ENCODE data around the gene MAP3K2. TPM values are rescaled to one million over a fixed set of nuclear protein-coding genes. Genes with fewer than 3 reads are reported as not detected.

The MAP3K2 gene, protein sequence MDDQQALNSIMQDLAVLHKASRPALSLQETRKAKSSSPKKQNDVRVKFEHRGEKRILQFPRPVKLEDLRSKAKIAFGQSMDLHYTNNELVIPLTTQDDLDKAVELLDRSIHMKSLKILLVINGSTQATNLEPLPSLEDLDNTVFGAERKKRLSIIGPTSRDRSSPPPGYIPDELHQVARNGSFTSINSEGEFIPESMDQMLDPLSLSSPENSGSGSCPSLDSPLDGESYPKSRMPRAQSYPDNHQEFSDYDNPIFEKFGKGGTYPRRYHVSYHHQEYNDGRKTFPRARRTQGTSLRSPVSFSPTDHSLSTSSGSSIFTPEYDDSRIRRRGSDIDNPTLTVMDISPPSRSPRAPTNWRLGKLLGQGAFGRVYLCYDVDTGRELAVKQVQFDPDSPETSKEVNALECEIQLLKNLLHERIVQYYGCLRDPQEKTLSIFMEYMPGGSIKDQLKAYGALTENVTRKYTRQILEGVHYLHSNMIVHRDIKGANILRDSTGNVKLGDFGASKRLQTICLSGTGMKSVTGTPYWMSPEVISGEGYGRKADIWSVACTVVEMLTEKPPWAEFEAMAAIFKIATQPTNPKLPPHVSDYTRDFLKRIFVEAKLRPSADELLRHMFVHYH
- 10 to 100 TPM; 38.8 to 70.2 (median 52.0) TPM for total RNA-seq

DNA sequence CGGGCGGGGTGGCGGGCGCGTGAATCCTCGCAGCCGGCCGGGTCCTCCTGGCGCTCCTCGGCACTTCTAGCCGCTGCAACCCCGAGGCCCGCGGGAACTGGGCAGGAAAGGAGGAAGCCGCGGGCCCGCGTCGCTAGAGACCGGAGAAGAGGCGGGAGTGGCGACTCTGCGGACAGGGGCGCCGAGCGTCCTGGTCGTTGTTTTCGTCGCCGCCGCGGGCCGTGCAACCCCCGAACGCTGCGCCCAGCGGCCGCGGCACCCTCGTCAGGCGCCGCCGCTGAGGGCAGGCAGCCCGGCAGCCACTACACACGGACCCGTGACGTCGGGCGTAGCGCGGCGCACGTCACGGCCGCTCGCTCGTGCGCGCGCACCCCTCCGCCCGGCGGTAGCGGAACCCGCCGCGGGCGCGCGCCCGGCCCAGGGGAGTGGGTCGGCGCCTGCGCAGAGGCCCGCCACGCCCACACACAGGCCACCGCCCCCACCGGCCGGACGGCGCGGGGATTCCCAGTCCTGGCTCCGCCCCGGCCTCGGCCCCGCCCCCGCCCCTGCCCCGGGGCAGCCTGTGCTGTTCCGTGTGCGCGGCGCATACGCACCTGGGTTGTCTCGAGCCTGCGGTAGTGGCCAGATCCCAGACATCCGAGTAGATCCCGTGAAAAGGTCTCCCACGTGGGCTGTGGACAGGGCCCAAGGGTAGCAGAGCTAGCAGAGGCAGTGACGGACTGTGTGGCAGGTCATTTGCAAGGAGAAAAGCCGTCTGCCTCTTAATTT lies at the start of gene MAP3K2:
TSS of gene MAP3K2 (minus strand) at position 321 of the 768 bp plus-strand sequence. CDS start 44,846 bp downstream, outside the sequence.
- peak within 1 kb of the TSS; percentile 86 to 97 (median 94) for H3K4me3 ChIP-seq
- H3K4me1 ChIP-seq: peaks cover 3 to 37% (median 14%) of the 10 kb centered on the region in 4 donors
- H3K27ac ChIP-seq: peak within 1 kb of the TSS; percentile 99 to 100 (median 100)
- peak; percentile 76 to 90 for TF ChIP-seq POLR2A (IDR thresholded peaks at IDR 0.05)
- TF ChIP-seq, protein P1, sequence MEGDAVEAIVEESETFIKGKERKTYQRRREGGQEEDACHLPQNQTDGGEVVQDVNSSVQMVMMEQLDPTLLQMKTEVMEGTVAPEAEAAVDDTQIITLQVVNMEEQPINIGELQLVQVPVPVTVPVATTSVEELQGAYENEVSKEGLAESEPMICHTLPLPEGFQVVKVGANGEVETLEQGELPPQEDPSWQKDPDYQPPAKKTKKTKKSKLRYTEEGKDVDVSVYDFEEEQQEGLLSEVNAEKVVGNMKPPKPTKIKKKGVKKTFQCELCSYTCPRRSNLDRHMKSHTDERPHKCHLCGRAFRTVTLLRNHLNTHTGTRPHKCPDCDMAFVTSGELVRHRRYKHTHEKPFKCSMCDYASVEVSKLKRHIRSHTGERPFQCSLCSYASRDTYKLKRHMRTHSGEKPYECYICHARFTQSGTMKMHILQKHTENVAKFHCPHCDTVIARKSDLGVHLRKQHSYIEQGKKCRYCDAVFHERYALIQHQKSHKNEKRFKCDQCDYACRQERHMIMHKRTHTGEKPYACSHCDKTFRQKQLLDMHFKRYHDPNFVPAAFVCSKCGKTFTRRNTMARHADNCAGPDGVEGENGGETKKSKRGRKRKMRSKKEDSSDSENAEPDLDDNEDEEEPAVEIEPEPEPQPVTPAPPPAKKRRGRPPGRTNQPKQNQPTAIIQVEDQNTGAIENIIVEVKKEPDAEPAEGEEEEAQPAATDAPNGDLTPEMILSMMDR (IDR thresholded peaks at IDR 0.05): peak in 1 of 6 experiments; percentile 3
- H3K27me3 ChIP-seq: no peaks in the 10 kb centered on the region
- H3K36me3 ChIP-seq: no peaks in the 10 kb centered on the region
- peak; percentile 95 to 98 (median 98) for DNase-seq
- no peaks in the 10 kb centered on the region for H3K9me3 ChIP-seq

DNA sequence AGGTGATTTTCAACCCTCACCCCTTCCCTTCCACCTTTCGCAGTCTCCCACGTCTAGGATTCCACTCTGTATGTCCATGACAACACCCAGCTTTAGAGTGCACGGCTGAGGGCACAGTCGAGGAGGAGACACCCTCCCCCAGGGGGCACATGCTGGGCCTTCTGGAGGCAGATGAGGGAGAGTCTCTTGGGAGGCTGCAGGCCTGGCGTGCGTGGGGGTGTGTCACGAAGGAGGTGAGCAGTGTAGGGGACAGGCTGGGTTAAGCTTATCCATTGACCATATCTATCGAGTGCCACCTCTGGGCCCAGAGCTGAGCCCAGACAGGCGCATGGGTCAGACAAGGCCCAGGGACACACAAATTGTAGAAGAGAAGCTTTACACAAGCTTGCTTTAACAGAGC lies 49.3 kb upstream of the MAP3K2 start:
- no peaks in the 10 kb centered on the region for H3K4me1 ChIP-seq
- peaks cover 0 to 8% (median 0%) of the 10 kb centered on the region in 4 donors for H3K9me3 ChIP-seq
- H3K27me3 ChIP-seq: no peaks in the 10 kb centered on the region
- H3K27ac ChIP-seq: no peak overlapping the region
- DNase-seq: no peak
- TF ChIP-seq POLR2A (IDR thresholded peaks at IDR 0.05): no peak
- TF ChIP-seq, protein P1 (IDR thresholded peaks at IDR 0.05): no peak
- no peaks in the 10 kb centered on the region for H3K36me3 ChIP-seq
- no peak overlapping the region for H3K4me3 ChIP-seq

DNA sequence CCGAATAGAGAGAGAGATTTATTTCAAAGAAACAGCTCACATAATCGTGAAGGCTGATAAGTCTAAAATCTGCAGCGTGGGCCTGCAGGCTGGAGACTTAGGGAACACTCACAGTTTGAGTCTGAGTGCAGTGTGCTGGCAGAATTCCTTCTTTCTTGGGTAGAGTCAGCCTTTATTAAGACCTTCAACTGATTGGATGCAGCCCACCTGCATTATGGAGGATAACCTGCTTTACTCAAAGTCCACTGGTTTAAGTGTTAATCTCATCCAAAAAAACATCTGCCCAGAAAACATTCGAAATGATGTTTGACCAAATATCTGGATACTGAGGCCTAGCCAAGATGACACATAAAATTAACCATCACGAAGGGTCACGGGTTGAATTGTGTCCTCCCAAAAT lies 46.7 kb upstream of the MAP3K2 start:
- no peaks in the 10 kb centered on the region for H3K27me3 ChIP-seq
- H3K4me1 ChIP-seq: no peaks in the 10 kb centered on the region
- TF ChIP-seq, protein P1 (IDR thresholded peaks at IDR 0.05): no peak
- TF ChIP-seq POLR2A (IDR thresholded peaks at IDR 0.05): no peak
- no peak overlapping the region for H3K27ac ChIP-seq
- H3K4me3 ChIP-seq: no peak overlapping the region
- DNase-seq: no peak
- no peaks in the 10 kb centered on the region for H3K9me3 ChIP-seq
- no peaks in the 10 kb centered on the region for H3K36me3 ChIP-seq

DNA sequence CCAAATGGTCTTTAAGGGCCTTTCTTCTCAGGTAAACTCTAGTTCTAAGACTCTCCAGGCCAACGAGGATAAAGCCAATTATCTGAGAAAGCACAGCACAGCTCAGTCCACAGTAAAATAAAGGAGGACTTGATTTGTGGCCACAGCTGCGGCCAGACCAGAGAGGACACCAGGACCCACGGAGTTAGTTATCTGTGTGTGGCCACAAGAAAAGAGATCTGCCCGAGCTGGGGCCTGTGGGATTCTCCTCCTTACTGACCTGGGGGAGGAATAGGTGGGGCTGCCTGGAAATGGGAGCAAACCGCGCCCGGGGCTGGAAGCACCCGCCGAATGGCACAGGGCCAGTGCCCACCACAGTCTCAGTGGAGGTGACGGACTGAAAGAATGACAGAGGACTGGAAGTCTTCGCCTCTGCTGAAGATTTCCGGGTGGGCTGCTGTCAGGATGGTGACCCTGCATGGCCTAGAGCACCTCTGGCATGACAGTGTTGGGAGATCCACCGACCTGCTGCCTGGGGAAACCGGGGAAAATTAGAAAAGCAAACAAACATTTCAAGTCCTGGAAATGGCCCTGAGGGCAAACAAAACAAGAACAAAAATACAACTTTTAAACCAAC lies 43.7 kb upstream of the MAP3K2 start:
- no peaks in the 10 kb centered on the region for H3K36me3 ChIP-seq
- H3K4me3 ChIP-seq: no peak overlapping the region
- DNase-seq: no peak
- no peaks in the 10 kb centered on the region for H3K9me3 ChIP-seq
- H3K4me1 ChIP-seq: no peaks in the 10 kb centered on the region
- H3K27me3 ChIP-seq: no peaks in the 10 kb centered on the region
- TF ChIP-seq POLR2A (IDR thresholded peaks at IDR 0.05): no peak
- TF ChIP-seq, protein P1 (IDR thresholded peaks at IDR 0.05): no peak
- H3K27ac ChIP-seq: no peak overlapping the region

DNA sequence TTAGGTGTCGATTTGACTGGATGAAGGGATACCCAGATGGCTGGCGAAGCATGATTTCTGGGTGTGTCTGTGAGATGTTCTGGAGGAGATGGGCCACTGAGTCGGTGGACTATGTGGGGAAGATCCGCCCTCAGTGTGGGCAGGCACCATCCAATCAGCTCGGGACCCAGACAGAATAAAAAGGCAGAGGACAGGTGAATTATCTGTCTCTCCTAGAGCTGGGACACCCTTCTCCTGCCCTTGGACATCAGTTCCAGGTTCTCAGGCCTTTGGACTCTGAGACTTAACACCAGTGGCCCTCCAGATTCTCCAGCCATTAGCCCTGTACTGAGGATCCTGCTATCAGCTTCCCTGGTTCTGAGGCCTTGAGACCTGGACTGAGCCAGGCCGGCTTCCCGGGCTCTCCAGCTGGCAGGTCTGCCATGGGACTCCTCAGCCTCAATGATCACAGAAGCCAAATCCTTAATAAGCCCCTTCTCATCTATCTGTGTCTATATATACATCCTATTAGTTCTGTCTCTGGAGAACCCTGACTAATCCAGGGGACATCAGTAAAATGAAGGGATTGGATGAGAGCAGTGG lies 42.2 kb upstream of the MAP3K2 start:
- TF ChIP-seq POLR2A (IDR thresholded peaks at IDR 0.05): no peak
- TF ChIP-seq, protein P1 (IDR thresholded peaks at IDR 0.05): no peak
- DNase-seq: no peak

More for the DNA sequence above, 42.2 kb upstream of the MAP3K2 start:
- Histone ChIP-seq H3K4me3 (no peak overlapping the region), H3K27ac (no peak overlapping the region), H3K36me3 (no peaks in the 10 kb centered on the region), H3K4me1 (no peaks in the 10 kb centered on the region), H3K9me3 (no peaks in the 10 kb centered on the region), H3K27me3 (no peaks in the 10 kb centered on the region)
